Prostate gland (tissue), 2 donors: ENCODE results near the gene COL7A1. TPM values are rescaled to one million over a fixed set of nuclear protein-coding genes. Genes with fewer than 3 reads are reported as not detected.

Source experiments
- DNase-seq: peaks from one replicate; pipeline ENCODE4 v3.0.0-alpha.2; 2019; ENCODE audit warnings: low spot score
- H3K27ac ChIP-seq, 2 donors: fragments of 200-600 bp; sonication (generic); 2 replicates each; pipeline ENCODE4 v1.5.1; 2017 to 2019
- H3K27me3 ChIP-seq: fragments of 200-600 bp; sonication (generic); replicated peaks from 2 replicates; pipeline ENCODE4 v1.5.1; 2019; ENCODE audit not compliant: insufficient read depth
- H3K36me3 ChIP-seq, 2 donors: fragments of 200-600 bp; sonication (generic); 1 replicate in 1 of 2; 2 replicates in 1 of 2; pipeline versions ENCODE4 v1.5.1 to v1.8.1; 2017 to 2019
- H3K4me1 ChIP-seq: fragments of 200-600 bp; sonication (generic); replicated peaks from 2 replicates; pipeline ENCODE4 v1.5.1; 2019
- H3K4me3 ChIP-seq, 2 donors: fragments of 200-600 bp; sonication (generic); 2 replicates each; pipeline ENCODE4 v1.5.1; 2017 to 2019
- H3K9me3 ChIP-seq: fragments of 200-600 bp; sonication (generic); 2 replicates; pipeline ENCODE4 v1.5.1; 2017
- CTCF ChIP-seq, 4 experiments: fragments of 200-600 bp in 2 of 4; fragments of 450-650 bp in 2 of 4; sonication (generic) in 2 of 4; IDR thresholded peaks; 1 replicate in 3 of 4; 2 replicates in 1 of 4; pipeline ENCODE4 v1.5.1; 2016 to 2019; ENCODE audit warnings: antibody characterized with exemption in 4 of 4, mild to moderate bottlenecking in 2 of 4, moderate library complexity in 2 of 4
- POLR2A ChIP-seq: fragments of 450-650 bp; IDR thresholded peaks from one replicate; pipeline ENCODE4 v1.6.1; 2016; ENCODE audit warnings: antibody characterized with exemption, mild to moderate bottlenecking
- POLR2AphosphoS5 ChIP-seq: sonication (generic); formaldehyde crosslinking; IDR thresholded peaks from one replicate; pipeline ENCODE4 v1.6.1; 2017; ENCODE audit warnings: antibody characterized with exemption
- WGBS: methylation state at CpG from one replicate; pipeline ENCODE4 v1.1.5; 2018; 5-methylcytosine and 5-hydroxymethylcytosine counted together
- intact Hi-C: fragments of 100-400 bp; cut with DNase I; formaldehyde crosslinking; loops from one replicate; pipeline ENCODE4 v1.14.2; 2022
- total RNA-seq, 2 donors: library from RNA; depleted of rRNA; stranded (reverse); fragments of >200 nt; gene quantifications; one replicate each; pipeline ENCODE4 v1.1.0, GENCODE V29; 2016

The COL7A1 gene
- total RNA-seq, 2 donors from 2014 or later: 84.8 to 92.6 TPM

- intact Hi-C loops: loop anchor here (2.0 to 10.0 kb wide), 2 partner anchors 51 to 155 kb away; no protein-coding TSS in a partner anchor
- peak within 1 kb of the TSS; percentile 88 to 91 for H3K4me3 ChIP-seq
- peaks cover 5 to 8% of the 10 kb centered on the region in 2 donors for H3K36me3 ChIP-seq
- no peaks in the 10 kb centered on the region for H3K27me3 ChIP-seq
- H3K4me1 ChIP-seq: no peaks in the 10 kb centered on the region
- H3K27ac ChIP-seq: peak within 1 kb of the TSS; percentile 84 to 88
- TF ChIP-seq POLR2A: peak; percentile 90
- peak; percentile 47 to 96 (median 88) for TF ChIP-seq CTCF (IDR thresholded peaks at IDR 0.05)
- TF ChIP-seq POLR2AphosphoS5: peak; percentile 98
- peak; percentile 89 for DNase-seq
- 2% methylated on average over 84 of the region's 86 CpGs for WGBS
- H3K9me3 ChIP-seq: no peaks in the 10 kb centered on the region
These were observed 14.2 kb upstream of the COL7A1 start, which contains the start of gene UQCRC1 for GRCh38 chr3:48609088-48610005. TSS of gene UQCRC1 (minus strand) at chr3:48609646. CDS start at chr3:48609620, 26 bp downstream.

GRCh38 chr3:48607519-48607918 lies 12.4 kb upstream of the COL7A1 start:
- H3K9me3 ChIP-seq: no peaks in the 10 kb centered on the region
- DNase-seq: no peak

GRCh38 chr3:48601622-48601994 lies 6.5 kb upstream of the COL7A1 start:
- H3K4me3 ChIP-seq: no peak overlapping the region
- 47% methylated on average over 2 of the region's 2 CpGs for WGBS
- peak; percentile 15 for DNase-seq
- no peaks in the 10 kb centered on the region for H3K9me3 ChIP-seq
- H3K27ac ChIP-seq: peak overlapping the region in 1 of 2 donors; percentile 79
- intact Hi-C loops: no loop called here
- H3K27me3 ChIP-seq: no peaks in the 10 kb centered on the region
- peaks cover 18 to 40% of the 10 kb centered on the region in 2 donors for H3K36me3 ChIP-seq
- TF ChIP-seq POLR2A: no peak
- no peak for TF ChIP-seq POLR2AphosphoS5
- no peak for TF ChIP-seq CTCF (IDR thresholded peaks at IDR 0.05)
- peaks cover 19% of the 10 kb centered on the region for H3K4me1 ChIP-seq

More at GRCh38 chr3:48607519-48607918, 12.4 kb upstream of the COL7A1 start:
- no peaks in the 10 kb centered on the region for H3K4me1 ChIP-seq
- no peaks in the 10 kb centered on the region for H3K27me3 ChIP-seq
- H3K27ac ChIP-seq: no peak overlapping the region
- intact Hi-C loops: no loop called here
- 94% methylated on average over 5 of the region's 5 CpGs for WGBS
- TF ChIP-seq POLR2A (no peak), POLR2AphosphoS5 (no peak), CTCF (IDR thresholded peaks at IDR 0.05) (no peak)
- no peak overlapping the region for H3K4me3 ChIP-seq
- H3K36me3 ChIP-seq: peaks cover 18 to 24% of the 10 kb centered on the region in 2 donors

- Histone ChIP-seq H3K36me3 (peaks cover 18 to 40% of the 10 kb centered on the region in 2 donors), H3K4me3 (no peak overlapping the region), H3K27me3 (no peaks in the 10 kb centered on the region), H3K9me3 (no peaks in the 10 kb centered on the region), H3K4me1 (peaks cover 19% of the 10 kb centered on the region), H3K27ac (peak overlapping the region; percentile 79 to 84)
- WGBS: 92% methylated on average over 19 of the region's 19 CpGs
- no peak for TF ChIP-seq CTCF (IDR thresholded peaks at IDR 0.05)
- no peak for TF ChIP-seq POLR2A
- no peak for TF ChIP-seq POLR2AphosphoS5
- no peak for DNase-seq
- intact Hi-C loops: no loop called here
These were observed 5.8 kb upstream of the COL7A1 start for GRCh38 chr3:48600711-48601621.
